BLaER1 (cell line): ENCODE results near the gene SLC25A44.

Source experiments
- H3K27ac ChIP-seq: shearing (Covaris generic); formaldehyde crosslinking; 2 replicates; pipeline ENCODE4 v1.8.1; 2022
- H3K27me3 ChIP-seq: shearing (Covaris generic); formaldehyde crosslinking; 2 replicates; pipeline ENCODE4 v1.8.1; 2022
- H3K36me3 ChIP-seq: shearing (Covaris generic); formaldehyde crosslinking; 2 replicates; pipeline ENCODE4 v1.8.1; 2022
- H3K4me1 ChIP-seq: shearing (Covaris generic); formaldehyde crosslinking; 2 replicates; pipeline ENCODE4 v1.8.1; 2022
- H3K4me2 ChIP-seq: shearing (Covaris generic); formaldehyde crosslinking; 2 replicates; pipeline ENCODE4 v1.8.1; 2022
- H3K4me3 ChIP-seq: shearing (Covaris generic); formaldehyde crosslinking; 2 replicates; pipeline ENCODE4 v1.8.1; 2022
- H3K9ac ChIP-seq: shearing (Covaris generic); formaldehyde crosslinking; 2 replicates; pipeline ENCODE4 v1.8.1; 2022
- H3K9me3 ChIP-seq: shearing (Covaris generic); formaldehyde crosslinking; 2 replicates; pipeline ENCODE4 v1.8.1; 2022
- H4K20me1 ChIP-seq: shearing (Covaris generic); formaldehyde crosslinking; 2 replicates; pipeline ENCODE4 v1.8.1; 2022
- Cebpa-rat ChIP-seq: shearing (Covaris generic); IDR thresholded peaks from 2 replicates; pipeline ENCODE4 v1.8.1; 2022

Gene SLC25A44

GRCh38 chr1:156236164-156236563, 42.3 kb downstream of the SLC25A44 start:
- no peaks in the 10 kb centered on the region for H3K27me3 ChIP-seq
- TF ChIP-seq Cebpa-rat: no peak

GRCh38 chr1:156238248-156238647, 44.3 kb downstream of the SLC25A44 start:
- H4K20me1 ChIP-seq: peaks cover 43% of the 10 kb centered on the region
- no peak overlapping the region for H3K4me3 ChIP-seq
- H3K27ac ChIP-seq: no peak overlapping the region
- H3K9me3 ChIP-seq: no peaks in the 10 kb centered on the region
- H3K36me3 ChIP-seq: peaks cover 68% of the 10 kb centered on the region
- no peaks in the 10 kb centered on the region for H3K27me3 ChIP-seq
- no peak overlapping the region for H3K9ac ChIP-seq
- TF ChIP-seq Cebpa-rat: no peak
- H3K4me2 ChIP-seq: no peak overlapping the region
- H3K4me1 ChIP-seq: peaks cover 43% of the 10 kb centered on the region

More at GRCh38 chr1:156236164-156236563, 42.3 kb downstream of the SLC25A44 start:
- H3K9ac ChIP-seq: no peak overlapping the region
- H3K9me3 ChIP-seq: no peaks in the 10 kb centered on the region
- peaks cover 34% of the 10 kb centered on the region for H3K4me1 ChIP-seq
- H3K36me3 ChIP-seq: peaks cover 79% of the 10 kb centered on the region
- H3K27ac ChIP-seq: no peak overlapping the region
- H3K4me2 ChIP-seq: no peak overlapping the region
- H3K4me3 ChIP-seq: no peak overlapping the region
- peaks cover 30% of the 10 kb centered on the region for H4K20me1 ChIP-seq

- no peak for TF ChIP-seq Cebpa-rat
- H4K20me1 ChIP-seq: peaks cover 74% of the 10 kb centered on the region
- no peak overlapping the region for H3K27ac ChIP-seq
- peaks cover 42% of the 10 kb centered on the region for H3K36me3 ChIP-seq
- peaks cover 23% of the 10 kb centered on the region for H3K27me3 ChIP-seq
- no peaks in the 10 kb centered on the region for H3K9me3 ChIP-seq
- peaks cover 64% of the 10 kb centered on the region for H3K4me1 ChIP-seq
- peak overlapping the region; percentile 11; the same call in 1 of the 2 replicates for H3K4me3 ChIP-seq
- peak overlapping the region; percentile 49; the same call in 1 of the 2 replicates for H3K9ac ChIP-seq
- peak overlapping the region; percentile 90 for H3K4me2 ChIP-seq
Measured at GRCh38 chr1:156241311-156241811, 47.5 kb downstream of the SLC25A44 start.

- peak within 1 kb of the TSS; percentile 49; the same call in 1 of the 2 replicates for H3K9ac ChIP-seq
- peaks cover 36% of the 10 kb centered on the region for H3K36me3 ChIP-seq
- H3K4me3 ChIP-seq: peak within 1 kb of the TSS; percentile 11; the same call in 1 of the 2 replicates
- TF ChIP-seq Cebpa-rat: no peak
- peaks cover 23% of the 10 kb centered on the region for H3K27me3 ChIP-seq
- no peaks in the 10 kb centered on the region for H3K9me3 ChIP-seq
- no peak within 1 kb of the TSS for H3K27ac ChIP-seq
- peaks cover 80% of the 10 kb centered on the region for H4K20me1 ChIP-seq
- H3K4me2 ChIP-seq: peak within 1 kb of the TSS; percentile 90
- peaks cover 70% of the 10 kb centered on the region for H3K4me1 ChIP-seq
Measured at GRCh38 chr1:156241926-156242325, 48.0 kb downstream of the SLC25A44 start, which contains the start of gene BGLAP. Gene BGLAP, plus strand, starts transcription at chr1:156242184. Its CDS starts 48 bp downstream, at chr1:156242232.

- no peaks in the 10 kb centered on the region for H3K9me3 ChIP-seq
- H3K36me3 ChIP-seq: peaks cover 34% of the 10 kb centered on the region
- H3K27ac ChIP-seq: no peak overlapping the region
- H3K4me3 ChIP-seq: no peak overlapping the region
- no peak for TF ChIP-seq Cebpa-rat
- peak overlapping the region; percentile 90 for H3K4me2 ChIP-seq
- H3K4me1 ChIP-seq: peaks cover 70% of the 10 kb centered on the region
- peaks cover 88% of the 10 kb centered on the region for H4K20me1 ChIP-seq
- H3K27me3 ChIP-seq: peaks cover 23% of the 10 kb centered on the region
- no peak overlapping the region for H3K9ac ChIP-seq
Measured at GRCh38 chr1:156242738-156243137, 48.8 kb downstream of the SLC25A44 start.

GRCh38 chr1:156244126-156244525, 50.2 kb downstream of the SLC25A44 start:
- no peak for TF ChIP-seq Cebpa-rat
- H3K9me3 ChIP-seq: no peaks in the 10 kb centered on the region

GRCh38 chr1:156244712-156245111, 50.8 kb downstream of the SLC25A44 start:
- no peak overlapping the region for H3K4me3 ChIP-seq
- peak overlapping the region; percentile 99 for H3K4me2 ChIP-seq
- H3K36me3 ChIP-seq: peaks cover 31% of the 10 kb centered on the region
- TF ChIP-seq Cebpa-rat: no peak
- H3K27ac ChIP-seq: no peak overlapping the region
- peak overlapping the region; percentile 36; the same call in 1 of the 2 replicates for H3K9ac ChIP-seq
- peaks cover 96% of the 10 kb centered on the region for H4K20me1 ChIP-seq
- H3K4me1 ChIP-seq: peaks cover 59% of the 10 kb centered on the region
- no peaks in the 10 kb centered on the region for H3K9me3 ChIP-seq
- peaks cover 23% of the 10 kb centered on the region for H3K27me3 ChIP-seq

More at GRCh38 chr1:156244126-156244525, 50.2 kb downstream of the SLC25A44 start:
- H4K20me1 ChIP-seq: peaks cover 96% of the 10 kb centered on the region
- no peak overlapping the region for H3K9ac ChIP-seq
- no peak overlapping the region for H3K4me3 ChIP-seq
- H3K4me1 ChIP-seq: peaks cover 64% of the 10 kb centered on the region
- H3K27me3 ChIP-seq: peaks cover 23% of the 10 kb centered on the region
- no peak overlapping the region for H3K4me2 ChIP-seq
- no peak overlapping the region for H3K27ac ChIP-seq
- H3K36me3 ChIP-seq: peaks cover 31% of the 10 kb centered on the region

GRCh38 chr1:156245451-156246232, 51.7 kb downstream of the SLC25A44 start:
- H3K4me2 ChIP-seq: peak overlapping the region; percentile 99
- H3K27ac ChIP-seq: peak overlapping the region; percentile 19; the same call in 1 of the 2 replicates
- H3K4me3 ChIP-seq: peak overlapping the region; percentile 62
- H3K27me3 ChIP-seq: peaks cover 23% of the 10 kb centered on the region
- TF ChIP-seq Cebpa-rat: no peak
- peaks cover 49% of the 10 kb centered on the region for H3K4me1 ChIP-seq
- H3K9me3 ChIP-seq: no peaks in the 10 kb centered on the region
- peak overlapping the region; percentile 36 for H3K9ac ChIP-seq
- peaks cover 93% of the 10 kb centered on the region for H4K20me1 ChIP-seq
- peaks cover 37% of the 10 kb centered on the region for H3K36me3 ChIP-seq

- Histone ChIP-seq H3K36me3 (peaks cover 43% of the 10 kb centered on the region), H4K20me1 (peaks cover 93% of the 10 kb centered on the region), H3K9me3 (no peaks in the 10 kb centered on the region), H3K4me2 (peak overlapping the region; percentile 99), H3K4me3 (peak overlapping the region; percentile 62; the same call in 1 of the 2 replicates), H3K27ac (0 out of 2 replicates have a peak overlapping the region, but pooled peaks have one; percentile 19), H3K27me3 (peaks cover 23% of the 10 kb centered on the region), H3K4me1 (peaks cover 43% of the 10 kb centered on the region), H3K9ac (peak overlapping the region; percentile 36)
- TF ChIP-seq Cebpa-rat: no peak
Measured at GRCh38 chr1:156246241-156246780, 52.4 kb downstream of the SLC25A44 start.
